A673 (cell line): Measurements from ENCODE around the gene ACSF3.

Source experiments
- CTCF ChIP-seq: fragments of 300-800, 200-600 bp; sonication (generic); conservative IDR thresholded peaks from 2 replicates; pipeline ENCODE4 v1.5.1; 2017; ENCODE audit warnings: low read depth, mild to moderate bottlenecking, antibody characterized with exemption, low read length, moderate library complexity, mixed read lengths
- EZH2 ChIP-seq: fragments of 200-600 bp; sonication (generic); IDR thresholded peaks from 2 replicates; pipeline ENCODE4 v1.6.1; 2017; ENCODE audit warnings: borderline replicate concordance, low read depth, mild to moderate bottlenecking, mixed read lengths, antibody characterized with exemption, low read length; ENCODE audit not compliant: poor library complexity, severe bottlenecking

DNA sequence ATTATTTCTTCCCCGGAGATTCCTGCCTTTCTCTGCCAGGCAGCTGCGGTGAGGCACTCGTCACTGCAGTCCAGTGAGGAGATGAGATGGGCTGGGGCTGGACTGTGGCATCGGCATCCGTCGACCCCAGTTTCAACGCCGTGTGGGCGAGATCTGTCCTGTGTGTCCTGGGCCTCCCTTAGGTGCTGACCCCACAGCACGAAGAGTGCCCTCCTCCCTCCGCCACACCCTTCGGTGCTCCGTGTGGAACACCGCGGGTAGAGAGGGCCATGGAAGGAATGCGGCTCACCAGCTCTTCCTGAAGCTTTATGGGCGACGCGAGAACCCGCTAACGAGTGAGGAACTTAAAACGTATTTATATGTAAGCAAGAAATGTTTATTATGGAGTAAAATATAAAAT is 17.6 kb downstream of the ACSF3 start:
- TF ChIP-seq EZH2 = no peak
- no peak for TF ChIP-seq CTCF
